GM19395 (cell line): ENCODE measurements around the gene FAM120C.

ENCODE experiments used
- ATAC-seq: cut with Tn5 transposase; IDR thresholded peaks from one replicate; pipeline ENCODE4 v1.9.1; 2021; ENCODE audit warnings: mild to moderate bottlenecking, moderate library complexity; ENCODE audit not compliant: unreplicated experiment

FAM120C gene

GRCh38 chrX:54044126-54044876, 138.8 kb downstream of the FAM120C start, which contains the start of gene PHF8:
TSS of gene PHF8 (minus strand) at chrX:54044473. CDS start at chrX:54042728, 1,745 bp downstream.
- peak; percentile 84 for ATAC-seq

- peak; percentile 7 for ATAC-seq
Measured at GRCh38 chrX:54043541-54044125, 139.4 kb downstream of the FAM120C start.

- ATAC-seq = no peak
Measured at GRCh38 chrX:54043056-54043455, 140.0 kb downstream of the FAM120C start.

- no peak for ATAC-seq
Measured at GRCh38 chrX:54042609-54043021, 140.4 kb downstream of the FAM120C start.

- no peak for ATAC-seq
Measured at GRCh38 chrX:54030329-54030728, 152.7 kb downstream of the FAM120C start.

GRCh38 chrX:54029529-54030143, 153.4 kb downstream of the FAM120C start:
- ATAC-seq = no peak

GRCh38 chrX:54024350-54024749, 158.7 kb downstream of the FAM120C start:
- no peak for ATAC-seq
